HG02571 (cell line): ENCODE data around the gene KLRG1.
A peak's percentile ranks its signal among the peaks of the same experiment; 100 is the strongest.

Experiments
- ATAC-seq: cut with Tn5 transposase; IDR thresholded peaks from one replicate; pipeline ENCODE4 v1.9.1; 2021; ENCODE audit warnings: mild to moderate bottlenecking, moderate library complexity; ENCODE audit not compliant: unreplicated experiment

The KLRG1 gene

GRCh38 chr12:8985213-8985754 lies 4.1 kb upstream of the KLRG1 start:
- ATAC-seq: no peak

- no peak for ATAC-seq
These were observed 2.2 kb upstream of the KLRG1 start for GRCh38 chr12:8987163-8987562.

- no peak for ATAC-seq
These were observed 1.7 kb upstream of the KLRG1 start for GRCh38 chr12:8987685-8988084.

- no peak for ATAC-seq
These were observed 2.3 kb downstream of the KLRG1 start for GRCh38 chr12:8991371-8992345.

- no peak for ATAC-seq
These were observed 4.5 kb downstream of the KLRG1 start for GRCh38 chr12:8993827-8994226.

- no peak for ATAC-seq
These were observed 5.9 kb downstream of the KLRG1 start for GRCh38 chr12:8995021-8995775.

GRCh38 chr12:8996682-8997405 lies 7.5 kb downstream of the KLRG1 start:
- peak; percentile 95 for ATAC-seq

GRCh38 chr12:9001233-9001632 lies 11.9 kb downstream of the KLRG1 start:
- no peak for ATAC-seq

GRCh38 chr12:9002335-9002734 lies 13.0 kb downstream of the KLRG1 start:
- no peak for ATAC-seq

- ATAC-seq: no peak
These were observed 33.2 kb downstream of the KLRG1 start for GRCh38 chr12:9022592-9022991.

GRCh38 chr12:9024512-9024911 lies 35.2 kb downstream of the KLRG1 start:
- no peak for ATAC-seq

GRCh38 chr12:9027161-9028059 lies 38.1 kb downstream of the KLRG1 start:
- no peak for ATAC-seq

- ATAC-seq: no peak
These were observed 41.4 kb downstream of the KLRG1 start for GRCh38 chr12:9030776-9031175.

- ATAC-seq: no peak
These were observed 43.0 kb downstream of the KLRG1 start for GRCh38 chr12:9032202-9032964.

GRCh38 chr12:9033265-9033887 lies 44.0 kb downstream of the KLRG1 start:
- ATAC-seq: no peak

- ATAC-seq: no peak
These were observed 44.7 kb downstream of the KLRG1 start for GRCh38 chr12:9034095-9034494.

GRCh38 chr12:9036227-9036626 lies 46.9 kb downstream of the KLRG1 start:
- no peak for ATAC-seq

- no peak for ATAC-seq
These were observed 48.1 kb downstream of the KLRG1 start for GRCh38 chr12:9037431-9037830.
